ENCODE measurements around the gene PHF19.
A peak's percentile ranks its signal among the peaks of the same experiment; 100 is the strongest.

Gene PHF19

DNA sequence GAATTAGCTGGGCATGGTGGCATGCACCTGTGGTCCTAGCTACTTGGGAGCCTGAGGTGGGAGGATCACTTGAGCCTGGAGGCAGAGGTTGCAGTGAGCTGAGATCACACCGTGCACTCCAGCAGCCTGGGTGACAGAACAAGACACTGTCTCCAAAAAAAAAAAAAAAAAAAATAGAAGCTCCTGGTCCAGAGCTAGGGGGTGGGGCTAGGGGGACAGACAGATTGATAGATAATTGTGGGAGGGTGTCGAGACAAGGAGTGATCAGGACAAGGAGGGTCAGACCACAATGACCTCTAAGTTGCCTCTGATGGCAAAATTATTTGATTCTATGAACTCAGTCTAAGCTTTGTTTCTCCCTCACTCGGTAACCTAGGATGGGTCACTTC lies 6.6 kb upstream of the PHF19 start:
- no peak for DNase-seq (ENCODE audit: low read depth)
- no peak for TF ChIP-seq CTCF (conservative IDR thresholded peaks at IDR 0.05; ENCODE audit: low read depth, low read length)
- no peak overlapping the region for H3K4me3 ChIP-seq (ENCODE audit: low read length)

- no peak overlapping the region for H3K4me3 ChIP-seq (ENCODE audit: low read length)
- TF ChIP-seq CTCF (conservative IDR thresholded peaks at IDR 0.05; ENCODE audit: low read depth, low read length), result no peak
- DNase-seq (ENCODE audit: low read depth), result no peak
These were observed 6.1 kb upstream of the PHF19 start for GRCh38 chr9:120882935-120883607.

GRCh38 chr9:120879446-120879845 lies 2.5 kb upstream of the PHF19 start:
- DNase-seq (ENCODE audit: low read depth), result no peak
- no peak for TF ChIP-seq CTCF (conservative IDR thresholded peaks at IDR 0.05; ENCODE audit: low read depth, low read length)
- H3K4me3 ChIP-seq (ENCODE audit: low read length), result no peak overlapping the region

GRCh38 chr9:120878188-120879130 lies 1.5 kb upstream of the PHF19 start:
- no peak for TF ChIP-seq CTCF (conservative IDR thresholded peaks at IDR 0.05; ENCODE audit: low read depth, low read length)
- DNase-seq (ENCODE audit: low read depth), result no peak

DNA sequence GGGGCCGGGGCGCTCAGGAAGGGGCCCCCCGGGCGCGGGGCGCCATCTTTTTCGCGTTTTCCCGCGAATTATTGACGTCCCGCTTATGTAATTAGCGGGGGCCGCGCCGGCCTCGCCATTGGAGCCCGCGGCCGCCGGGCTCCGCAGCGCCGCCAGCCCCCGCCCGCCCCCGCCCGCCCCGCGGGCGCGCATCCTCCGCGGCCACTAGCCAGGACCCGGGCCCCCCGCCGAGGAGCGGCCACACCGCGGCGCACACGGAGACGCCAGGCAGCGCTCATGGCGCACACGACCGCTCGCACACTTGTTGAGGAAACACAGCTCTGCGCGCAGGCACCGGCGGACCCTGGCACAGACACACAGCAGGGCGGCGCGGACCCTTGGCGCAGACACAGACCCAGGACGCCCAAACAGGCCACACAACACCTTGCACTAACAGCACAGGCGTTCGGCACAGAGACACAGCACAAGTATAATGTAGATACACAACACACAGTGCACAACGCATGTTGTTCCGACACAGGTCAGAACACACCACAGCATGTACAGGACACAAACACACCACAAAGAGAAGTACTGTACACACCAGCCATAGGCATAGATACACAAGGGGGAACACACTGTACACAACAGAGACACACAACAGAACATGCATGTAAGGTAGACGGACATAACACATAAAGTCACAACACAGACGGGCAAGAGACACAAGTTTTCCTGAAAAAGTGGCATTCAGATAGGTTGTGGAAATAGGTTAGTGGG lies 467 bp upstream of the PHF19 start:
- no peak for TF ChIP-seq CTCF (conservative IDR thresholded peaks at IDR 0.05; ENCODE audit: low read depth, low read length)
- H3K4me3 ChIP-seq (ENCODE audit: low read length), result peak overlapping the region; percentile 73
- no peak for DNase-seq (ENCODE audit: low read depth)

More at GRCh38 chr9:120878188-120879130, 1.5 kb upstream of the PHF19 start:
- no peak overlapping the region for H3K4me3 ChIP-seq (ENCODE audit: low read length)

DNA sequence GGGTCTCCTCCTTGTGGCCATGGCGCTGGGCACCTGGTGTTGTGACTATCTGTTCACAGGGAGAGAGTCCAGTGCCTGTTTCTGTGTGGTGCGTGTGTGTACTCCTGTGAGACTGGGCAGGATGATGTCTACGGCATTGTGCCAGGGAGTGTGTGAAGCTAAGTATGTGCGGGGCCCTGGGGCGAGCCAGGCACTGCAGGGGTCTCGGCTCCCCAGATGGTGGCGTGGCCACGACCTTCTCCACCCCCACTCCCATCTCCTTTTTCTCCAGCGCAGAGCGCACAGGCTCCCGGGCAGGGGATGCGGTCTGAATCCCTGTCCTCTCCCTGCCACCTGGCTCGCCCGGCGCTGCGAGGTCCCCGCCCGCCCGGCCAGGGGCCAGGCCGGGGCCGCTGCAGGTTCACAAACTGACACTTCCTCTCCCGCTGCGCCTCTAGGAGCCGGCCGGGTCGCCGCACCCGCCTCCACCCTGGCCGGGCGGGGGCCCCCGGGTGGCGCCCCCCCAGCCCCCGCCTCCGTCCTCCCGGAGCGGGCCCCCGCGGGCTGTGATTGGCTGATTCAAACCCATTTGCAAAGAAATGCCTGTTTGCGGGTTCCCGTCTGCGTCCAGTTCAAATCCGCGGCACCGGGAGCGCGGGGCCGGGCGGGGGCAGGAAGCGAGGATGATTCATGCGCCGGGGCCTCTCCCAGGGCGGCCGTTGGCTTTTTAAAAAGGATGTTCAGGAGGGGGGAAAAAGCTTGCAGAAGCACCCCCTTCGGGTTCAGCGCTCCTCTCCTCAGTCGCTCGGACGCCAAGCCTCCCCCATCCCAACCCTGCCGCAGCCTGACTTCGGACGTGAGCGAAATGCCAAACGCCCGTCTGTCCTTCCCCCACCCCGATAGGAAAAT lies 790 bp downstream of the PHF19 start:
- no peak for DNase-seq (ENCODE audit: low read depth)
- TF ChIP-seq CTCF (conservative IDR thresholded peaks at IDR 0.05; ENCODE audit: low read depth, low read length), result peak; percentile 20
- H3K4me3 ChIP-seq (ENCODE audit: low read length), result peak overlapping the region; percentile 73
